SK-N-SH treated with all-trans-retinoic acid at 6 μM for 48 hours (cell line): ENCODE measurements around the gene PXDC1.

Source experiments
- CSDC2 ChIP-seq: fragments of 250-450 bp; sonication (Bioruptor Pico); IDR thresholded peaks from 2 replicates; pipeline ENCODE4 v1.5.0; 2020; ENCODE audit warnings: mild to moderate bottlenecking, moderate library complexity
- CSRNP3 ChIP-seq: fragments of 250-450 bp; sonication (Bioruptor Pico); IDR thresholded peaks from 2 replicates; pipeline ENCODE4 v1.5.1; 2021; ENCODE audit warnings: mild to moderate bottlenecking, moderate library complexity
- ISL1 ChIP-seq: fragments of 250-450 bp; sonication (Bioruptor Pico); IDR thresholded peaks from 2 replicates; pipeline ENCODE4 v2.1.2; 2022; ENCODE audit warnings: mild to moderate bottlenecking, moderate library complexity
- PATZ1 ChIP-seq: fragments of 250-450 bp; sonication (Bioruptor Pico); IDR thresholded peaks from 2 replicates; pipeline ENCODE4 v1.8.0; 2020; ENCODE audit warnings: mild to moderate bottlenecking, moderate library complexity, borderline replicate concordance
- RARB ChIP-seq: fragments of 250-450 bp; sonication (Bioruptor Pico); IDR thresholded peaks from 2 replicates; pipeline ENCODE4 v1.8.0; 2021; ENCODE audit warnings: mild to moderate bottlenecking, moderate library complexity
- SNAI2 ChIP-seq: fragments of 250-450 bp; sonication (Bioruptor Pico); IDR thresholded peaks from 2 replicates; pipeline ENCODE4 v1.5.0; 2020; ENCODE audit warnings: mild to moderate bottlenecking, moderate library complexity
- TOX ChIP-seq: fragments of 250-450 bp; sonication (Bioruptor Pico); IDR thresholded peaks from 2 replicates; pipeline ENCODE4 v1.8.0; 2021; ENCODE audit warnings: mild to moderate bottlenecking, moderate library complexity, borderline replicate concordance
- TSHZ2 ChIP-seq: fragments of 250-450 bp; sonication (Bioruptor Pico); IDR thresholded peaks from 2 replicates; pipeline ENCODE4 v1.5.0; 2020; ENCODE audit warnings: mild to moderate bottlenecking, moderate library complexity
- ZFP3 ChIP-seq: fragments of 250-450 bp; sonication (Bioruptor Pico); IDR thresholded peaks from 2 replicates; pipeline ENCODE4 v1.5.0; 2020; ENCODE audit warnings: mild to moderate bottlenecking, moderate library complexity

- TF ChIP-seq TSHZ2 (CRISPR knock-in tag) (no peak), TOX (no peak), PATZ1 (CRISPR knock-in tag) (no peak), ZFP3 (CRISPR knock-in tag) (no peak), CSDC2 (CRISPR knock-in tag) (no peak), ISL1 (CRISPR knock-in tag) (no peak), RARB (CRISPR knock-in tag) (no peak), CSRNP3 (no peak), SNAI2 (no peak)
These were observed 49.5 kb upstream of the PXDC1 start for GRCh38 chr6:3800850-3801591.
